Measurements from ENCODE around the gene NCOA4. TPM values are rescaled to one million over a fixed set of nuclear protein-coding genes. Genes with fewer than 3 reads are reported as not detected.
"Not testable (repeated sequence)": the region's sequence is repeated elsewhere in the genome, so short reads cannot be mapped to it uniquely, and the experiment has no call there.

NCOA4 gene
- total and polyA plus RNA-seq, 4 donors = 40.5 to 281 (median 109) TPM

GRCh38 chr10:46002916-46003693 is 27.3 kb downstream of the NCOA4 start:
- 91 to 94% methylated on average over 9 of the region's 9 CpGs for WGBS, 2 donors

GRCh38 chr10:46002189-46002687 is 28.2 kb downstream of the NCOA4 start:
- H3K27me3 ChIP-seq (ENCODE audit: control insufficient read depth in 3 of 3, insufficient read depth in 3 of 3, low read length in 2 of 3); DNase-seq; H3K4me1 ChIP-seq (ENCODE audit: control insufficient read depth in 5 of 5, insufficient read depth in 5 of 5, low read length in 5 of 5); ATAC-seq (ENCODE audit: insufficient read depth, low FRiP score); H3K9me3 ChIP-seq (ENCODE audit: control insufficient read depth in 4 of 4, insufficient read depth in 3 of 4, low read length in 3 of 4); H3K4me3 ChIP-seq; H3K27ac ChIP-seq (ENCODE audit: low read depth in 1 of 2, low read length in 1 of 2); H3K9ac ChIP-seq (ENCODE audit: insufficient read depth in 1 of 2, low read length in 2 of 2): not testable (repeated sequence)
- 93 to 95% methylated on average over 7 of the region's 7 CpGs for WGBS, 2 donors
- peaks cover 21 to 48% (median 26%) of the 10 kb centered on the region in 4 donors for H3K36me3 ChIP-seq (ENCODE audit: control insufficient read depth in 4 of 4, insufficient read depth in 4 of 4, low read length in 4 of 4)

More at GRCh38 chr10:46002916-46003693, 27.3 kb downstream of the NCOA4 start:
- Histone ChIP-seq H3K4me1 (ENCODE audit: control insufficient read depth in 5 of 5, insufficient read depth in 5 of 5, low read length in 5 of 5) (no peaks in the 10 kb centered on the region), H3K9ac (ENCODE audit: insufficient read depth in 1 of 2, low read length in 2 of 2) (no peak overlapping the region), H3K4me3 (no peak overlapping the region), H3K36me3 (ENCODE audit: control insufficient read depth in 4 of 4, insufficient read depth in 4 of 4, low read length in 4 of 4) (peaks cover 25 to 51% (median 29%) of the 10 kb centered on the region in 4 donors), H3K9me3 (ENCODE audit: control insufficient read depth in 4 of 4, insufficient read depth in 3 of 4, low read length in 3 of 4) (no peaks in the 10 kb centered on the region), H3K27me3 (ENCODE audit: control insufficient read depth in 3 of 3, insufficient read depth in 3 of 3, low read length in 2 of 3) (no peaks in the 10 kb centered on the region), H3K27ac (ENCODE audit: low read depth in 1 of 2, low read length in 1 of 2) (no peak overlapping the region)
- TF ChIP-seq CTCF (IDR thresholded peaks at IDR 0.05; ENCODE audit: control extremely low read depth, extremely low read depth) = no peak
- ATAC-seq (ENCODE audit: insufficient read depth, low FRiP score) (no peak), DNase-seq (no peak)

DNA sequence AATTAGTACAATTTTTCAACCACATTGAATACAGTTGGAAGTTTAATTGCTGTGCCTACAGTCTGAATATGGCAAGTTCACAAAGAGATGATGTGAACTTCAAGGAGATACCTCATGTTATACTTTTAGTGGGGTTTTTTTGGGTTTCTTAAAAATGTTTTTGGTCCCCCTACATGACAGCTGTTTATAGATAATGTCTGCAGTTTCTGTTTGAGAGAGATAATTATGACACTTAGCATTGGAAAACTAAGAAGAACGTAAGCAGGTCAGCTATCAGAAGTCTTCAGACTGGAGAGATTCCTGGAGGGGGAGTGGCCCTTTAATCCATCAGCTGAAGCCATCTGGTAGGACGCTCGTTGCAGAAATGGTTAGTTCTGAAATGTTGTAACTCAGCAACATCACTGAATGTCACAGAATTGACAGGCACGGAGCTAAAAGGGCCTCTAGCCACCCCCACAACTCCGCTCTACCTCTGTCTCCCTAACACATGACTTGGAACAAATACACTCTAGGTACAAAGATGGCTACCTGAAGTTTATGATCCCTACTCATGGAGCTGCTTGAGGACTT is 29.2 kb downstream of the NCOA4 start:
- no peak overlapping the region for H3K27ac ChIP-seq (ENCODE audit: low read depth in 1 of 2, low read length in 1 of 2)
- no peaks in the 10 kb centered on the region for H3K9me3 ChIP-seq (ENCODE audit: control insufficient read depth in 4 of 4, insufficient read depth in 3 of 4, low read length in 3 of 4)
- TF ChIP-seq CTCF (IDR thresholded peaks at IDR 0.05; ENCODE audit: control extremely low read depth, extremely low read depth) = no peak
- no peak for DNase-seq
- no peak overlapping the region for H3K9ac ChIP-seq (ENCODE audit: insufficient read depth in 1 of 2, low read length in 2 of 2)
- ATAC-seq (ENCODE audit: insufficient read depth, low FRiP score) = no peak
- no peaks in the 10 kb centered on the region for H3K27me3 ChIP-seq (ENCODE audit: control insufficient read depth in 3 of 3, insufficient read depth in 3 of 3, low read length in 2 of 3)
- no peaks in the 10 kb centered on the region for H3K4me1 ChIP-seq (ENCODE audit: control insufficient read depth in 5 of 5, insufficient read depth in 5 of 5, low read length in 5 of 5)
- peaks cover 19 to 40% (median 24%) of the 10 kb centered on the region in 4 donors for H3K36me3 ChIP-seq (ENCODE audit: control insufficient read depth in 4 of 4, insufficient read depth in 4 of 4, low read length in 4 of 4)
- 67 to 80% methylated on average over 5 of the region's 5 CpGs for WGBS, 2 donors
- no peak overlapping the region for H3K4me3 ChIP-seq

DNA sequence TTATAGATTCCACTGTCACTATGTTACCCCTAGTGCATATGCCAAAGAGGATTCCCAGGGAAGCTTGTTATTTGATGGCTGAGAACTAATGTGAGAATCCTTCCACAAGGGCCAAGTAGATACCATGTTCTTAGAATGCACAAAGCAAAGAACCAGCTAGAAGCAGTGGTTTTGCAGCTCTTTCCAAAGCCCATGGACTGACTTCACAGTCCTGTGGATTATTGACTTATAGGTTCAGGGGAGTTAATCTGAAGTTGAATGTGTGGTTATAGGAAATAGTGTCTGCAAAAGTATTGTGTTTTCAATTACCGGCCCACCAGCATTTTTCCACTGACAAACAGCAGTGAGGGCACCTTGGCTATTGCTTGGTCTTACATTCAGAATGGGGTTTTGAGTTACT is 29.9 kb downstream of the NCOA4 start:
- Histone ChIP-seq H3K4me3 (no peak overlapping the region), H3K9me3 (ENCODE audit: control insufficient read depth in 4 of 4, insufficient read depth in 3 of 4, low read length in 3 of 4) (no peaks in the 10 kb centered on the region), H3K36me3 (ENCODE audit: control insufficient read depth in 4 of 4, insufficient read depth in 4 of 4, low read length in 4 of 4) (peaks cover 15 to 37% (median 20%) of the 10 kb centered on the region in 4 donors), H3K9ac (ENCODE audit: insufficient read depth in 1 of 2, low read length in 2 of 2) (no peak overlapping the region), H3K4me1 (ENCODE audit: control insufficient read depth in 5 of 5, insufficient read depth in 5 of 5, low read length in 5 of 5) (no peaks in the 10 kb centered on the region), H3K27me3 (ENCODE audit: control insufficient read depth in 3 of 3, insufficient read depth in 3 of 3, low read length in 2 of 3) (no peaks in the 10 kb centered on the region), H3K27ac (ENCODE audit: low read depth in 1 of 2, low read length in 1 of 2) (no peak overlapping the region)
- no peak for TF ChIP-seq CTCF (IDR thresholded peaks at IDR 0.05; ENCODE audit: control extremely low read depth, extremely low read depth)
- ATAC-seq (ENCODE audit: insufficient read depth, low FRiP score) (no peak), DNase-seq (no peak)
- 98 to 100% methylated on average over 1 of the region's 1 CpG for WGBS, 2 donors

DNA sequence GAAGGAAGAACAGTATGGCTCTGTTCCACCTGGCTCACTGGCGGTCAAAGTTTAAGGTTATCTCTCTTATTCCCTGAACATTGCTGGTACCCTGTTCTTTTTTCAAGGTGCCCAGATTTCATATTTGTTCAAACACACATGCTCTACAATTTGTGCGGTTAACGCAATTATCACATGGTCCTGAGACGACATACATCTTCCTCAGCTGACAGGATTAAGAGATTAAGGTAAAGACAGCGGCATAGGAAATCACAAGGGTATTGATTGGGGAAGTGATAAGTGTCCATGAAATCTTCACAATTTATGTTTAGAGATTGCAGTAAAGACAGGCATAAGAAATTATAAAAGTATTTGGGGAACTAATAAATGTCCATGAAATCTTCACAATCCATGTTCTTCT is 30.5 kb downstream of the NCOA4 start:
- H3K9ac ChIP-seq (ENCODE audit: insufficient read depth in 1 of 2, low read length in 2 of 2); H3K27ac ChIP-seq (ENCODE audit: low read depth in 1 of 2, low read length in 1 of 2); H3K4me1 ChIP-seq (ENCODE audit: control insufficient read depth in 5 of 5, insufficient read depth in 5 of 5, low read length in 5 of 5); DNase-seq; ATAC-seq (ENCODE audit: insufficient read depth, low FRiP score); H3K27me3 ChIP-seq (ENCODE audit: control insufficient read depth in 3 of 3, insufficient read depth in 3 of 3, low read length in 2 of 3); H3K9me3 ChIP-seq (ENCODE audit: control insufficient read depth in 4 of 4, insufficient read depth in 3 of 4, low read length in 3 of 4); H3K4me3 ChIP-seq: not testable (repeated sequence)
- H3K36me3 ChIP-seq (ENCODE audit: control insufficient read depth in 4 of 4, insufficient read depth in 4 of 4, low read length in 4 of 4) = peaks cover 10 to 32% (median 18%) of the 10 kb centered on the region in 4 donors
- WGBS, 2 donors = 96% methylated on average over 5 of the region's 5 CpGs
